Measurements from ENCODE around the gene BBIP1.

DNA sequence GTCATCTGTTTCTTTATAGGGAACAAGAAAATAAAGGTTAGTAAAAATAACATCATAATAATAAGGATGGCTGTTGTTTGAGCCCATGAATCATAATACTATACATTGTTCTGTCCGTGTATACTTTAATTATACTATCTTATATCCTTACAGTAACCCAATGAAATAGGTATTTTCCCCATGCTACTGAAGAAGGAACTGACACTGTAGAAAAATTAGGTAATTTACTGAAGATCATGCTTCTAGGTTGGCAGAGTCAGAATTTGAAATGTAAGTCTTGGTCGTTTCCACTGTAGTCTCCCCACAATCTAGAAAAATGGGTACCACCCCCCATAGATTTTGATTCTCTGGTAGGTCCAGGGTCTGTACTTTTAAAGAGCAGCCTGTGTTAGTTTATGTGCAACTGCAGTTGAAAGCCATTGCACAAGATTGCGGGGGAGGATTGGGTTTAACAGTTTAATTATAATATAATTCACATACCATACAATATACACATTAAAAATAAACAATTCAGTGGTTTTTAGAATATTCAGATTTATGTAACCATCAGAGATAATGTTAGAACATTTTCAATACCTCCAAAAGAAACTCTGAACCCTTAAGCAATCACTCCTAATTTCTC, 48.1 kb upstream of the BBIP1 start:
- TF ChIP-seq, protein P1, sequence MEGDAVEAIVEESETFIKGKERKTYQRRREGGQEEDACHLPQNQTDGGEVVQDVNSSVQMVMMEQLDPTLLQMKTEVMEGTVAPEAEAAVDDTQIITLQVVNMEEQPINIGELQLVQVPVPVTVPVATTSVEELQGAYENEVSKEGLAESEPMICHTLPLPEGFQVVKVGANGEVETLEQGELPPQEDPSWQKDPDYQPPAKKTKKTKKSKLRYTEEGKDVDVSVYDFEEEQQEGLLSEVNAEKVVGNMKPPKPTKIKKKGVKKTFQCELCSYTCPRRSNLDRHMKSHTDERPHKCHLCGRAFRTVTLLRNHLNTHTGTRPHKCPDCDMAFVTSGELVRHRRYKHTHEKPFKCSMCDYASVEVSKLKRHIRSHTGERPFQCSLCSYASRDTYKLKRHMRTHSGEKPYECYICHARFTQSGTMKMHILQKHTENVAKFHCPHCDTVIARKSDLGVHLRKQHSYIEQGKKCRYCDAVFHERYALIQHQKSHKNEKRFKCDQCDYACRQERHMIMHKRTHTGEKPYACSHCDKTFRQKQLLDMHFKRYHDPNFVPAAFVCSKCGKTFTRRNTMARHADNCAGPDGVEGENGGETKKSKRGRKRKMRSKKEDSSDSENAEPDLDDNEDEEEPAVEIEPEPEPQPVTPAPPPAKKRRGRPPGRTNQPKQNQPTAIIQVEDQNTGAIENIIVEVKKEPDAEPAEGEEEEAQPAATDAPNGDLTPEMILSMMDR (IDR thresholded peaks at IDR 0.05) = no peak
- TF ChIP-seq POLR2AphosphoS5 (IDR thresholded peaks at IDR 0.05) = no peak
